ENCODE data around the gene GOLM1. TPM values are rescaled to one million over a fixed set of nuclear protein-coding genes. Genes with fewer than 3 reads are reported as not detected.

The GOLM1 gene
- total RNA-seq, 1 donor from 2014 or later: 126 TPM

DNA sequence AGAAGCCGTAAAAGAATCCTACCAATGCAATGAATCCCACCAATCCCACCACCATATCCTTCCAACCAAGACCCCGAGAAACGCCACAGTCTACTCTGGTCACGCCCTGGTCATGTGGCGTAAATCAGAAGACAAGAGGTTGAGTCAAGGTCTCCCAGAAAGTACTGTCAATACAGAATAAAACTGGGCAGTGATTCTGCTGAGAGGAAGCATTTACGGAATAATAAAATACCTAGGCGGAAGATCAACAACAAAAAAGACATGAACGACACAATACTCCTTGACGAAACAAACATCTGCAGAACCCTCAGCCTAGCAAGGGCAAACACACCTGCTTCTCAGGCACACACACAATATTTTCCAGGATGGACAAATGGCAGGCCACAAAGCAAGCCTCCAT, 62.8 kb downstream of the GOLM1 start:
- Mint-ChIP-seq H3K4me3 (ENCODE audit: unreplicated experiment) (no peak overlapping the region), H3K9me3 (ENCODE audit: unreplicated experiment) (no peaks in the 10 kb centered on the region), H3K36me3 (ENCODE audit: low read depth, unreplicated experiment) (peaks cover 33% of the 10 kb centered on the region), H3K4me1 (ENCODE audit: low read depth, unreplicated experiment) (no peaks in the 10 kb centered on the region), H3K27ac (ENCODE audit: unreplicated experiment) (no peak overlapping the region), H3K27me3 (ENCODE audit: low read depth, unreplicated experiment) (no peaks in the 10 kb centered on the region)
- H3K27ac ChIP-seq (ENCODE audit: low read depth, low read length): no peak overlapping the region
- H3K9me3 ChIP-seq (ENCODE audit: insufficient read depth, low read depth, low read length): no peaks in the 10 kb centered on the region
- peaks cover 11% of the 10 kb centered on the region for H3K36me3 ChIP-seq (ENCODE audit: insufficient read depth, low read length)
- no peaks in the 10 kb centered on the region for H4K20me1 ChIP-seq (ENCODE audit: insufficient read depth, low read length)
- no peak overlapping the region for H2AFZ ChIP-seq (ENCODE audit: low read depth, low read length)
- H3K4me3 ChIP-seq (ENCODE audit: insufficient read depth, low read depth, low read length): no peak overlapping the region
- H3K27me3 ChIP-seq (ENCODE audit: insufficient read depth, low read length): no peaks in the 10 kb centered on the region
- no peak overlapping the region for H3K4me2 ChIP-seq (ENCODE audit: low read length)
- H3K4me1 ChIP-seq (ENCODE audit: insufficient read depth, low read length): no peaks in the 10 kb centered on the region
- DNase-seq (ENCODE audit: low read depth) (no peak), FAIRE-seq (no peak)
- H3K79me2 ChIP-seq (ENCODE audit: insufficient read depth, low read length): no peaks in the 10 kb centered on the region
- no peak for TF ChIP-seq EZH2 (IDR thresholded peaks at IDR 0.05; ENCODE audit: insufficient read depth, low read length)
- TF ChIP-seq, protein P1, sequence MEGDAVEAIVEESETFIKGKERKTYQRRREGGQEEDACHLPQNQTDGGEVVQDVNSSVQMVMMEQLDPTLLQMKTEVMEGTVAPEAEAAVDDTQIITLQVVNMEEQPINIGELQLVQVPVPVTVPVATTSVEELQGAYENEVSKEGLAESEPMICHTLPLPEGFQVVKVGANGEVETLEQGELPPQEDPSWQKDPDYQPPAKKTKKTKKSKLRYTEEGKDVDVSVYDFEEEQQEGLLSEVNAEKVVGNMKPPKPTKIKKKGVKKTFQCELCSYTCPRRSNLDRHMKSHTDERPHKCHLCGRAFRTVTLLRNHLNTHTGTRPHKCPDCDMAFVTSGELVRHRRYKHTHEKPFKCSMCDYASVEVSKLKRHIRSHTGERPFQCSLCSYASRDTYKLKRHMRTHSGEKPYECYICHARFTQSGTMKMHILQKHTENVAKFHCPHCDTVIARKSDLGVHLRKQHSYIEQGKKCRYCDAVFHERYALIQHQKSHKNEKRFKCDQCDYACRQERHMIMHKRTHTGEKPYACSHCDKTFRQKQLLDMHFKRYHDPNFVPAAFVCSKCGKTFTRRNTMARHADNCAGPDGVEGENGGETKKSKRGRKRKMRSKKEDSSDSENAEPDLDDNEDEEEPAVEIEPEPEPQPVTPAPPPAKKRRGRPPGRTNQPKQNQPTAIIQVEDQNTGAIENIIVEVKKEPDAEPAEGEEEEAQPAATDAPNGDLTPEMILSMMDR (IDR thresholded peaks at IDR 0.05; ENCODE audit: insufficient read depth, low read depth, low read length): no peak
- no peak overlapping the region for H3K9ac ChIP-seq (ENCODE audit: low read length)

DNA sequence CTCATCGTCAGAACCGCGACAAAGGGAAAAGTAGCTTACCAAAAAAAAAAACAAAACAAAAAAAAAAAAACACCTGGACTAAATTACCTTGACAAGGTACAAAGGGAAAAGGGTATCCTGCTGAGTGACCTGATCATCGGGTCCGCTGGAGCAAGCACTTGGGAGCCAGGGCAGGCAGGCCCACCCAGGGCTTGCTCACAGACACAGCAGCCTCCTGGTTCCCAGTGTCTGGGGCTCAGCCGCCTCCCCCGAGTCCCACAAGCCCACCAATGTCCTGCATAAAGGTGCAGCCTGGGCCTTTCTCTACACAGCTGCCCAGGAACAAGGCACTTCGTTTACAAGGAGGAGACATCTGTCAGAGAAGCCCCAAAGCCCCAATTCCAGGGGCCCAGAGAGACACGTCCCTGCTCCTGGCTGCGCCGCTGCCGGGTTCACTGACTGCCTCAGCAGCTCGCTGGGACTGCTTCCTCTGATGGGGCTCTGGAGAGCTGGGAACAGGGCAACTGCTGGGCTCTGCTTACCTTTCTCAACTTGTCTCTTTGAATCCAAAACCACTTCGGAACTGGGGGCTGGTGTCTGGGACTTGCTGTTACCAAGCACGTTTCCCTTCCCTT, 63.4 kb downstream of the GOLM1 start:
- no peaks in the 10 kb centered on the region for H3K4me1 ChIP-seq (ENCODE audit: insufficient read depth, low read length)
- H3K9ac ChIP-seq (ENCODE audit: low read length): no peak overlapping the region
- no peaks in the 10 kb centered on the region for H3K27me3 Mint-ChIP-seq (ENCODE audit: low read depth, unreplicated experiment)
- H3K79me2 ChIP-seq (ENCODE audit: insufficient read depth, low read length): no peaks in the 10 kb centered on the region
- no peak for DNase-seq (ENCODE audit: low read depth)
- H3K27ac Mint-ChIP-seq (ENCODE audit: unreplicated experiment): no peak overlapping the region
- FAIRE-seq: no peak
- H4K20me1 ChIP-seq (ENCODE audit: insufficient read depth, low read length): no peaks in the 10 kb centered on the region
- no peak overlapping the region for H2AFZ ChIP-seq (ENCODE audit: low read depth, low read length)
- peaks cover 11% of the 10 kb centered on the region for H3K36me3 ChIP-seq (ENCODE audit: insufficient read depth, low read length)
- H3K27me3 ChIP-seq (ENCODE audit: insufficient read depth, low read length): no peaks in the 10 kb centered on the region
- H3K4me2 ChIP-seq (ENCODE audit: low read length): no peak overlapping the region
- H3K4me3 ChIP-seq (ENCODE audit: insufficient read depth, low read depth, low read length): no peak overlapping the region
- no peaks in the 10 kb centered on the region for H3K4me1 Mint-ChIP-seq (ENCODE audit: low read depth, unreplicated experiment)
- H3K36me3 Mint-ChIP-seq (ENCODE audit: low read depth, unreplicated experiment): peaks cover 33% of the 10 kb centered on the region
- no peak overlapping the region for H3K4me3 Mint-ChIP-seq (ENCODE audit: unreplicated experiment)
- no peak overlapping the region for H3K27ac ChIP-seq (ENCODE audit: low read depth, low read length)
- no peaks in the 10 kb centered on the region for H3K9me3 ChIP-seq (ENCODE audit: insufficient read depth, low read depth, low read length)
- TF ChIP-seq, protein P1 (IDR thresholded peaks at IDR 0.05; ENCODE audit: insufficient read depth, low read depth, low read length): no peak
- no peak for TF ChIP-seq EZH2 (IDR thresholded peaks at IDR 0.05; ENCODE audit: insufficient read depth, low read length)
- no peaks in the 10 kb centered on the region for H3K9me3 Mint-ChIP-seq (ENCODE audit: unreplicated experiment)
